Measurements from ENCODE around the gene WDR37. TPM values are rescaled to one million over a fixed set of nuclear protein-coding genes. Genes with fewer than 3 reads are reported as not detected.

WDR37 gene
- polyA plus RNA-seq, 2 of the 4 experiments (the other 2 are of a cell fraction): 5.9 to 7.1 TPM

GRCh38 chr10:1123972-1124371 is 67.8 kb downstream of the WDR37 start:
- no peak for DNase-seq (ENCODE audit: low read depth in 1 of 2, low spot score in 1 of 2)
- Histone ChIP-seq H3K4me3 (no peak overlapping the region), H3K27ac (no peak overlapping the region), H3K4me2 (no peak overlapping the region), H3K4me1 (no peaks in the 10 kb centered on the region), H3K9me3 (no peaks in the 10 kb centered on the region)
- ATAC-seq: no peak
- TF ChIP-seq POLR2AphosphoS2 (conservative IDR thresholded peaks at IDR 0.05; ENCODE audit: low read length): no peak
- no peak for TF ChIP-seq JUNB (IDR thresholded peaks at IDR 0.05)
- no peak for TF ChIP-seq HOXA7 (CRISPR knock-in tag; IDR thresholded peaks at IDR 0.05)
- TF ChIP-seq CEBPB (IDR thresholded peaks at IDR 0.05): no peak
- CTCF ChIA-PET: no interaction called here
- no peak for FAIRE-seq
- WGBS (ENCODE audit: missing lambda C conversion rate): 94% methylated on average over 12 of the region's 12 CpGs
- POLR2A ChIA-PET: no interaction called here

- TF ChIP-seq CTCF (IDR thresholded peaks at IDR 0.05) (no peak), HEYL (CRISPR knock-in tag; IDR thresholded peaks at IDR 0.05) (no peak), EHMT2 (IDR thresholded peaks at IDR 0.05; ENCODE audit: low read depth) (no peak), CBX2 (IDR thresholded peaks at IDR 0.05; ENCODE audit: borderline replicate concordance, low read depth) (no peak), TP53 (CRISPR knock-in tag; IDR thresholded peaks at IDR 0.05) (no peak), HES2 (IDR thresholded peaks at IDR 0.05) (no peak), EHF (CRISPR knock-in tag; IDR thresholded peaks at IDR 0.05) (no peak), CHD2 (IDR thresholded peaks at IDR 0.05; ENCODE audit: low read length, partially characterized antibody) (no peak), HOXB5 (CRISPR knock-in tag; IDR thresholded peaks at IDR 0.05) (no peak), FOSL2 (IDR thresholded peaks at IDR 0.05) (no peak), FOSL2 (CRISPR knock-in tag; IDR thresholded peaks at IDR 0.05) (no peak), MAFK (IDR thresholded peaks at IDR 0.05; ENCODE audit: partially characterized antibody) (no peak)
These were observed 68.6 kb downstream of the WDR37 start for GRCh38 chr10:1124796-1125195.

GRCh38 chr10:1126461-1126860 is 70.3 kb downstream of the WDR37 start:
- H3K9me3 ChIP-seq: no peaks in the 10 kb centered on the region
- ATAC-seq: no peak
- no peak overlapping the region for H3K4me2 ChIP-seq
- CTCF ChIA-PET: interaction anchor here (2.1 kb wide), 1 partner anchor 16 kb away, joined by 8 read pairs; no protein-coding TSS in a partner anchor
- POLR2A ChIA-PET: no interaction called here
- no peak overlapping the region for H3K4me3 ChIP-seq
- no peak for DNase-seq (ENCODE audit: low read depth in 1 of 2, low spot score in 1 of 2)
- no peak for FAIRE-seq
- H3K27ac ChIP-seq: no peak overlapping the region
- TF ChIP-seq POLR2AphosphoS2 (conservative IDR thresholded peaks at IDR 0.05; ENCODE audit: low read length) (no peak), JUN (IDR thresholded peaks at IDR 0.05) (no peak), MAX (IDR thresholded peaks at IDR 0.05) (no peak), FOXS1 (CRISPR knock-in tag; IDR thresholded peaks at IDR 0.05) (no peak), ZC3H11A (IDR thresholded peaks at IDR 0.05) (no peak), HMGXB4 (CRISPR knock-in tag; IDR thresholded peaks at IDR 0.05; ENCODE audit: borderline replicate concordance) (no peak)
- 87% methylated on average over 9 of the region's 13 CpGs for WGBS (ENCODE audit: missing lambda C conversion rate)
- H3K4me1 ChIP-seq: no peaks in the 10 kb centered on the region

More at GRCh38 chr10:1124796-1125195, 68.6 kb downstream of the WDR37 start:
- no peak overlapping the region for H3K4me2 ChIP-seq
- ATAC-seq (no peak), DNase-seq (ENCODE audit: low read depth in 1 of 2, low spot score in 1 of 2) (no peak), FAIRE-seq (no peak)
- WGBS (ENCODE audit: missing lambda C conversion rate): 94% methylated on average over 11 of the region's 11 CpGs
- H3K27ac ChIP-seq: no peak overlapping the region
- no peaks in the 10 kb centered on the region for H3K9me3 ChIP-seq
- H3K4me3 ChIP-seq: no peak overlapping the region
- CTCF ChIA-PET: interaction anchor here (0.7 to 1.3 kb wide), 3 partner anchors 8 to 234 kb away, joined by 3 to 4 read pairs (median 3); no protein-coding TSS in a partner anchor
- POLR2A ChIA-PET: no interaction called here
- no peaks in the 10 kb centered on the region for H3K4me1 ChIP-seq
